ENCODE results near the gene PTPRN2.
"Not testable (repeated sequence)": the region's sequence is repeated elsewhere in the genome, so short reads cannot be mapped to it uniquely, and the experiment has no call there.

Gene PTPRN2

DNA sequence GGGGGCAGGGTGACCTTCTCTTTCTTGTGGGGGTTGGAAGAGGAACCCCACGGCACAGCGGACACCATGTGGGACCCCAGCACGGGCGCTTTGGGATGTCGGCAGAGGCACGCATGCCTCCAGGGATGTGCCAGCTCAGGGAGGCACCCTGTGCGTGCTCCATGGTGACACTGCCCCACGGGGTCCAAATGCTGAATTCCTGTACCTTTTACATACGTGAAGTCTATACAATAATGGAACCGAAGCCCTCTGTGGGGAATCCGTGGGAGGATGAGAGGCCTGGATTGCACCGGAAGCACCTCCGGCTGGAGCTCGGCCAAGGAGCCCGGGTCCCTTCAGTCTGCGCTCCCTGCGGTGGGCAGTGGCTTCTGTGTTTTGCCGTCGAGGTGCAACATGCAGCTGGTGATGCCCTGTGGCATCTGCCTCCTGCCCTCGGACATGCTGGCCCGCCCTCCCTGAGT lies 726.6 kb downstream of the PTPRN2 start:
- DNase-seq (ENCODE audit: insufficient read length, low spot score) (no peak), FAIRE-seq (no peak)

DNA sequence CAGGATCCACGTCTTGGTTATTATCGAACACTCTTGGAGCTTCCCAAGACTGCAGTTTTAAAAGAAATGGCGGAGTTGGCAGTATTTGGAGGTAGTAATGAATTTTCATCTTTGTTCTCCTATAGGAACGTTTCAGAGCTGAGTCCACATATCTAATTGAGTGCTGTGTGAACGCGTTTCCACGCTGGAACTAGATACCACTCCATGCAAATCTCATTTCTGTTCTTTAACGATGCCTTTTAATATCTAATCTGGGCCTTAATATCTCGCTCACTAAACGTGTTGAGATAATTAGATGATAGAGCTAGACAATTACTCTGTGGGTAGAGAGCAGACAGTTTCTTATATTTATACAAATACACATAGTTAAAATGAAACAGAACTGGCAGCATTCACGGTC lies 727.2 kb downstream of the PTPRN2 start:
- DNase-seq (ENCODE audit: insufficient read length, low spot score) (no peak), FAIRE-seq (no peak)

DNA sequence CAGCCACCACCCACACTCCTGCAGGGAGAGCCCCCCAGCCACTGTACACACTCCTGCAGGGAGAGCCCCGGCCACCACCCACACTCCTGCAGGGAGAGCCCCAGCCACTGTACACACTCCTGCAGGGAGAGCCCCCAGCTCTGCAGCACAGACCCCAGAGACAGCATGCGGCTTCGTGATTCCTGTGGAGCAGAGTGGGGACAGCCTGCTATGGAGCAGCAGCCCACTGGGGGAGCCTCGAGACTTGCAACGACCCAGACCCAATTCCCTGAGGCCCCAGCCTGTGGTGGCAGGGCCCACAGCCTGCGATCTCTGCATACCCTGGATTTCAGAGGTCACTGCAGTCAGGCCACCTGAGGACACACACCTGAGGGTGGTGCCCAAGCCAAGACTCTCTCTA lies 727.7 kb downstream of the PTPRN2 start:
- DNase-seq (ENCODE audit: insufficient read length, low spot score) (no peak), FAIRE-seq (no peak)

DNA sequence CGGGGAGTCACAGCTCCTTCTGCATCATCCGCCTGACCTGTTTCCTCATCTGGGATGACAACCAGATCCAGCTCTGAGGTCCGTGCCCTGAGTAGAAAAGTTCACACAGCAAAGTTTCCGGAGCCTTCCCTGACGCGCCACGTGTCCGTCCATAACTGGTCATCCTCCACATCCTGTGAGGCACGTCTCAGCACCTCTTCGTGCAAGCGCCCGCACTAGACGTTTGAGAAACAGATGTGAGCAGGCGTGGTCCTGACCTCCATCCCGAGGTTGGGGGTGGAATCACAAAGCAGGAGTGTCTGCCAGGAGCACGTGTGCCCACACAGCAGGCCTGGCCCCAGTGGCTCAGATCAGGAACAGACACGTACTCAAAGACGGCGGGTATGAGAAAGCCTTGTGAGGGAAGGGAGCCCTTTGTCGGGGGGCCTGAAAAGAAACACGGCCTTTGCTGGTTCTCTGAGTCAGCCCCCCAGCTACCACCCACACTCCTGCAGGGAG lies 730.0 kb downstream of the PTPRN2 start:
- DNase-seq (ENCODE audit: insufficient read length, low spot score) (no peak), FAIRE-seq (no peak)

DNA sequence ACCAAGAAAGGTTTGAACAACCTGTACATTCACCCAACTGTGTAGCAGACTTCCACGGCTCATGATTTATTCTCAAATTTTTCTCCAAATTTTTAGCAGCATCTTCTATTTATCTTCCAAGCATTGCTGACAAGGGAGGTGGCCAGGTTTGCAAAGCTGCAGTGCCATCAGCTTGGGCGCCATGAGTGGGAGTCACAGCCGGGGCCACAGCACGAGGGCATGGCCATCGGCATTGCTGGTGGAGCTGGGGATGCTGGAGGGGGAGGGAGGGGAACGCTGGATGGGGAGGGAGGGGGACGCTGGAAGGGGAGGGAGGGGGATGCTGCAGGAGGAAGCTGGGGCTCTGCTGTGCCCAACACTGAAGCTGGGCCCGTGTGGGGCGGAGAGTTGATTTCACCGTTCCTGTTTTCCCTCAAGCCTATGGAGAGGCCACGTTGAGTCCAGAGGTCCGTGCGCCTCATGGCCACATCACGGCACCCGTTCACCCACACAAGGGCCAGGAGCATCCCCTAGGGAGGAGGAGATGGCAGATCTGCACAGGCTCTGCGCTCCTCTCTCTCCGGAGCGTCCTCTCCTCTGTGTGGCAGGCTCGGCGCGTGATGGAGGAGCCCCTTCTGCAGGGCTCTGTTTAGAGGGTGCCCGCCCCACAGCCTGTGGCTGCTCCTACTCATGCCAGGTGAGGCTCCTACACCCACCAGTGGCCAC lies 730.6 kb downstream of the PTPRN2 start:
- FAIRE-seq = no peak
- no peak for DNase-seq (ENCODE audit: insufficient read length, low spot score)

DNA sequence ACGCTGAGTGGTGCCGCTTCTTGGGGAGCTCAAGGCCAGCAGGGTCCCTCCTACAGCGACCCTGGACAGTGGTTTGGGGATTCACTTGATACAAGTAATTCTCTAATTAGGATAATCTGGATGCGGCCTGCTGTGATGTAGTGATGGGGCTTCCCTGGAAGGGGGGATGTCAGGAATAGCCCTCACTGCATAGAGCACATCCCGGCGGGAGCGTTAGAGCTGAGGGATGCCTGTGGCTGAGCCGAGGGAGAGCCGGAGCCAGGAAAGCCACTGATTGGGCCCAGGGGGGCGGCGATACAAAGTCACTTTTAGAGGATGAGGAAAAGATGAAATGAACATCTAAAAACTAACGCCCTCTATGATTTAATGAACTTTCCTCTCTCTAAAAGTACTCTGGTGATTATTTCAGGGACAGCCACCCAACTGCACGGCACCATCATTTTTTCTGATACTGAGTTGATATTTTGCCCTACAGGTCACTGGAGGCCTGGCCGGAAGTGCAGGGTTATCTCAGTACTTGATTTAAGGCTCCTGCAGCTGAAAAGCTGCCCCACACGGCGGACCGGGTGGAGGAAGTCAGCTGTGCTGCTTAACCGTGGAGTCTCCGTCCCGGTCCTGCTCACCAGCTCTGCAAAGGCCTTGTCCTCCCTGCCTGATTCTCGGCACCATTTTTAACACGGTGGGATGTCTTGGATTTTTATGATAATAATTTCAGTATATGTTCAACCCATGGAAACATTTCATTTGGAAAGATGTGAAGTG lies 732.0 kb downstream of the PTPRN2 start:
- DNase-seq (ENCODE audit: insufficient read length, low spot score) (no peak), FAIRE-seq (no peak)

DNA sequence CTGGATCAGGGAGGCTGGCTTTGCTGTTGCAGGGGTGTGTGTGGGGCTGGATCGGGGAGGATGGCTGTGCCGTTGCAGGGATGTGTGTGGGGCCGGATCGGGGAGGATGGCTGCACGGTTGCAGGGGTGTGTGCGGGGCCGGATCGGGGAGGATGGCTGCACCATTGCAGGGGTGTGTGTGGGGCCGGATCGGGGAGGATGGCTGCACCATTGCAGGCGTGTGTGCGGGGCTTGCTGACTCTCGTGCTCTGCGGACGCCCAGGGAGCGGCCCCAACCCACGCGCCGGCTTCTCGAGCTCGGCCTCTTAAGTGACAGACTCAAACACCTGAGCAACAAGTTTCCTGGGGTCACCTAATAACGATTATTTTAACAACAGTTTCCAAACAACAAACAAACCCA lies 732.6 kb downstream of the PTPRN2 start:
- DNase-seq (ENCODE audit: insufficient read length, low spot score) = no peak
- FAIRE-seq = no peak

DNA sequence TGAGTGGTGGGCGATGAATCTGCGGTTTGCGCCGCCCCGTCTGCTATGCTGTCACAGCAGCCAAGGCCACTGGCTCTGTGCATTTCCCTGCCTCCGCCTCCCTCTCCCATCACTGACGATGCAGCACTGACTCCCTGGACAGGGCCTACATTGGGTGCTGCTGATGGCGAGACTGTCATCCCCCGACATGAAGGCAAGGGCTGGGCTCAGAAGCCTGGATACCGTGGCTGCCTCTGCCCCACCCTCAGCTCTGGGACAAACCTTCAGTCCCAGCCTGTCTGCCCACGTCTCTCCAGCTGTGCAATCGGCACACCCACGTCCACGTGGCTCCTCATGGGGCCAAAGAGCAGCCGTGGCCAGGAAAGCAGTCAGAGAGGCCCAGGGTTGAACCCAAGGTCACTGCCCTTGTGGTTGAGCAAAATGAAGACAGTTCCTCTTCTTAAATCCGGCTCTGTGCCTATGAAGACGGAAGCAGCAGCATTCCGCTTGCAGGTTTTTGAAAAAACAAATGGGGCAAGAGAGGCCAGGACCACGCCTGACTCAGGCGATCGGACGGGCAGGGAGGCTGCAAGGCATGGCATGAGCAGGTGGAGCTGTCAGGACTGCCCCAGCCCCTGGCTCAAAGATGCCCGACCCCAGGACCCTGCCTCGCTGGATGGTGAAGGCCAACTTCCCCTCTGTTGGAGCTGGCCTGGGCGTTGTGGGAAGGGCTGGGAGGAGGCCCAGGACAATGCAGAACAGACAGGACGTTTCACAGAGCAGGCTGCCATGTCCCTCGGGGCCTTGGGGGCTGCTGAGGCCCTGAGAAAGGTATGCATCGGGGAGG lies 733.3 kb downstream of the PTPRN2 start:
- no peak for FAIRE-seq
- DNase-seq (ENCODE audit: insufficient read length, low spot score) = no peak

DNA sequence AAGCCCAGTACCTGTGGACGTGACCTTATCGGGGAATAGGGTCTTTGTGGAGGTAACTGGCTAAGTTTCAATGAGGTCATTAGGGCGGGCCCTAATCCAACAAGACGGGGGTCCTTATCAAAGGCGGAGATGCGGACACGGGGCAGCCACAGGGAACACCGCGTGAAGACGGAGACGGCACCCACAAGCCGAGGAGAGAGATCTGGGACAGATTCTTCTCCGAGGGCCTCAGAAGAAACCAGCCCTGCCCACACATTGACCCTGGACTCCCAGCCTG lies 733.9 kb downstream of the PTPRN2 start:
- FAIRE-seq (no peak), DNase-seq (ENCODE audit: insufficient read length, low spot score) (no peak)

DNA sequence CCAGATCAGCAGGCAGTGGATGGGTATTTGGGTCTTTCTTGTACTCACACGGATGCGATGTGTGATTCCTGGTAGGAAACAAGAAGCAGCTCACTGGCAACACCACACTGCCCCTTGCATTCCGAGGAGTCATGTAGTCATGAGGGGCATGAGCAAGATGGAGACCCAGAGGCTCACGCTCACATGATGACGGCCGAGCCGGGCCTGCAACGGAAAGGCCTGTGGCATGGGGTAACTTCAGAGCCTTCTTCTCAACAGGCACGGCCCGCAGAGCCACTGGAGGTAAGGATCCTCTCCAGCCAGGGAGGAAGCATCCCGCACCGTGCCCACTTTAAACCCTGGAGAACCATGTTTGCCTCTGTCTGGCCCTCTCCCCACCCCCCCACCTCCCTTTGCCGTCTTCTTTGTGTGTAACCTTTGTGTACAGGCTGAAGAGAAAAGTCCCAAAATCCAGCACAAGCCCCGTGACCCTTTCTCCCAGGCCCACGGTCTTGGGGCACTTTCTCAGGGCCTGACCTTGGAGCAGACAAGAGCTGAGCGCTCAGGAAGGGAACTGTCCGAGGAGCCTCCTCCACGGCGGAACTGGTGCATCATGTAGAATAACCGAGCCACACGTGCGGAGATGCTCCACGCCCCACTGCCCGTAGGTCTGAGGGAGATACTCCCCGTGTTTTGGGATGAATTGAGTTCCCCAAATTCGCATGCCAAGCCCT lies 734.4 kb downstream of the PTPRN2 start:
- no peak for FAIRE-seq

DNA sequence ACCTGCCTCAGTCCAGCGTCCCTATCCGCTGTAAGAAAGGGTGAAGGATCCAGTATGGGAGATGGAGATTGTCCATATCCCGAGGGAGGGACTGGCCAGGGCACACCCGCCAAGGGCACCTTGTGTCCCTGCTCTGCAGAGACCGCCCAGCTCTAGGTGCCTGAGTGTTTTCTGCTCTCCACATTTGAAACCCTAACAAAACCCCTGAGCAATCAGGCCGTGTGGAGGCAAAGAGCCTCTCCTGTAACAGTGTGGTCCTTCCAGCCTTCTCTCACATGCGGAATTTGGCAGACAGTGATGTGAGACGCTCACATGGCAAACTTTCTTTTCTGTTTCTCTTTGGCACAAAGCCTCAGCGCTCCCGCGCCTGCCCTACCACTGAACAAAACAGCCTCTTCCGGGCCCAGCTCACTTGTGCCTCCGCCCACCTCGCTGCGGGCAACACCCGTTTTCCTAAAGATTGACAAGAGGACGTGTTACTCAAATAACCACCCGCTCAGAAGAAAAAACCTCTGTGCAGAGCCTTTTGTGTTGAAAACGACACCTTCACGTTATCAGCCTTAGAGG lies 736.0 kb downstream of the PTPRN2 start:
- no peak for DNase-seq (ENCODE audit: insufficient read length, low spot score)
- FAIRE-seq = no peak

More for the DNA sequence above, 734.4 kb downstream of the PTPRN2 start:
- DNase-seq (ENCODE audit: insufficient read length, low spot score) = no peak

DNA sequence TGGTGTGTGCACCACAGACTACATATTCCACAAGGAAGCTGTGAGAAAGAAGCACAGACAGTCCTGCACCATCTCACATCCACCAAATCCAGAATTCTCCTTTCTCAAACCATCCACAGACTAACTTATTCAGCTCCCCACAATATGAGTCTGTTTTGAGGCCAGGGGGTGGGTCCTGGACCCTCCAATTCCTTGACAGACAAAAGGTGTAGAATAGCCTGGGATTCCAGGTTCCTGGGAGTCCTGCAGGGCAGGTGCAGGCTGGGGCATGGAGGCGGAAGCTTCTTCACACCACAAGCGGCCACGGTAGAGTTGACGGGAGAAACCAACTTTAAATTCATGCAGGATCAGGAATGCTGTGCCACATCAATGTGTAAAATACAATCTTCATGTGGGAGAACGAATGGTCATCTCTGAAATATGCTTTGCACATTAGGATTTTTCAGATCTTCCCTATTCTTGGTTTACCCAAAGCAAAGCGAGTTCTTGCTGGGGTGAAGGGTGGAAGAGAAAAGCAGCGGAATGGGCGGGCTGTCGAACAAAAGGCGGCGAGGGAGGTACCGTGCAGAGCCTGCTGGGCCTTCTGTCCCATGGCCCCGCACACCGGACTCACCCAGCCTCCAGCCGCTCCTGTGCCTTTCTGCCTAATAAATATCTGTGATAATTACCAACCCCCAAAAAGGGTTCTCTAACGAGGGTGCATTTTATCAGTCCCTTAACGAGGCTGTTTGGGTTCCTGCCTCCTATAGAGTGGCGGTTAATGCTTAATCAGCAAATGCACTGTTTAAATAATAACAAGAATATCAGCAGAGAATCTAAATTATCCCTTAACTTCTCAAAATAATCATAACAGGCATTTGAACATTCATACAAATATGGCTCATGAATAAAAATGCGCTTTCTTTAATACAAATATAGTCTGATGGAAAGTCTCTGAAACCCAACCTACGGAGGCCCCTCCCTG lies 736.9 kb downstream of the PTPRN2 start:
- DNase-seq (ENCODE audit: insufficient read length, low spot score) (no peak), FAIRE-seq (no peak)

DNA sequence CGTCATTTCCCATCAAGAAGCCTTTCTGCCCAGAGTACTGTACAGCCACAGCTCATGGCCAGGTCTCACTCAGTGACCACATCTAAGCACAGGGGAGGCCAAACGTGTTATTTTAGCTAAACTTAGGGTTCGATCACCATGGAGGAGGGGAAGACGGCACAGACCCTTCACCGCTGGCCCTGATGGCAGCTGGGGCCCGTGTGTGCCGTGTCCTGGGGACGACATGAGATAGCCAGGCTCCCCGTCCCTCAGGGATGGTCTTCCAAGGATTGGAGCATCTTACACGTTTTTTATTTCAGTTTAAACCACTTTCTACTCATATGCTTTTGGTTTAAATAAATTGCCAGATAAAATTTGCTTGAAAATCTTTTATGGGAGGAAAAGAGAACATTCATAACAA lies 737.9 kb downstream of the PTPRN2 start:
- no peak for DNase-seq (ENCODE audit: insufficient read length, low spot score)
- no peak for FAIRE-seq

DNA sequence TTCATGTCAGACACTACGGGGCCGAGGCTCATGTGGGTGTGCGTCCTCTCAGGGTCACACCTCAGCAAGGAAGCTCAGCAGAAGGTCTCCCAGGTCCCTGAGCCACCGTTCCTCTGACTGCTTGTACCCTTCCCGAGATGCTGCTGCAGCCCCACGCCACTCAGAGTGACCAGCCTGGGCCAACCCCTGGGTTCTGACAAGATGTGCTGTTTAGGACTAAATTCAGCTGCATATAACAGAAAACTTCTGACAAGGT lies 738.4 kb downstream of the PTPRN2 start:
- no peak for FAIRE-seq
- DNase-seq (ENCODE audit: insufficient read length, low spot score) = no peak

DNA sequence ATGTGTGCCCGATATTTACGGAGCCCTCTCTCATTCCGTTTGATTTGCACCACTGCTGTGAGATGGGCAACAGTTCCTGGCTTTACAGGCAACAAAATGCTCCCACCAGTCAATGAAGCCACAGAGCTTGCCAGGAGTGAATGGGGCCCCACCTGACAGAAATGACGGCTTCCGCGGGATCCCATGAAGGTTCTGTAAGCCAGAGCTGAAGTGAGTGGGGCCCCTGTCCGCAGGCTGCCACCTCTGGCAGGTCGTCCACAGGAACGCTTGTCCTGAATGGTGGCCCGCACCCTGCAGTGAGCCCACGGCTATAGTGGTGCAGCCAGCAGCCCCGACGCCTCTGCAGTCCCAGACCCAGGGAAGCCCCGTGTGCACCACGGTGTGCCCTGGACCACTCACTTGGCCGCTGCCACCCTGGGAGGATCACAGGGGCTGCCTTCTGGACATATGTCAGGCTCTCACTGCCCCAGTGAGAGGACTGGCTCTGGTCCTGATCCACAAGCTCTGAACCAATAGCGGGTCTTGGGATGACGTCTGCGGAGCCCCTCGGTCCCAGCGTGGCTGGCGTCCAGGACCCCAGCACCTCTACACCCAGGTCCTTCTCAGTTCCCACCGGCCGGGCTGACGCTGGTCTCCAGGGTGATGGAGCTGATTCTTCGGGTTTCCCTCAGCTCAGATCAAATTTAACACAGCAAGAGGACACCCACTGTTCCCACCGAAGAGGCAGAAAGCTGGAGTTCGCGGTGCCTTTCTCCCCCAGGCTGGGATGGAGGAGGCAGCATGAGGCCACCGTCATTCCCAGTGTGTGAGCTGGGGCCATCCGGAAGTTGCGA lies 738.9 kb downstream of the PTPRN2 start:
- DNase-seq (ENCODE audit: insufficient read length, low spot score) (no peak), FAIRE-seq (no peak)

DNA sequence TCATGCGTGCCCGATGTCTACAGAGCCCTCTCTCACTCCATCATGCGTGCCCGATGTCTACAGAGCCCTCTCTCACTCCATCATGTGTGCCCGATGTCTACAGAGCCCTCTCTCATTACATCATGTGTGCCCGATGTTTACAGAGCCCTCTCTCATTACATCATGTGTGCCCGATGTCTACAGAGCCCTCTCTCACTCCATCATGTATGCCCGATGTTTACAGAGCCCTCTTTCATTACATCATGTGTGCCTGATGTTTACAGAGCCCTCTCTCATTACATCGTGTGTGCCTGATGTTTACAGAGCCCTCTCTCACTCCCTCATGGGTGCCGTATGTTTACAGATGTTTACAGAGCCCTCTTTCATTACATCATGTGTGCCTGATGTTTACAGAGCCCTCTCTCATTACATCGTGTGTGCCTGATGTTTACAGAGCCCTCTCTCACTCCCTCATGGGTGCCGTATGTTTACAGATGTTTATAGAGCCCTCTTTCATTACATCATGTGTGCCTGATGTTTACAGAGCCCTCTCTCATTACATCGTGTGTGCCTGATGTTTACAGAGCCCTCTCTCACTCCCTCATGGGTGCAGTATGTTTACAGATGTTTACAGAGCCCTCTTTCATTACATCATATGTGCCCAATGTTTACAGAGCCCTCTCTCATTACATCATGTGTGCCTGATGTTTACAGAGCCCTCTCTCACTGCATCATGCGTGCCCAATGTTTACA lies 739.7 kb downstream of the PTPRN2 start:
- FAIRE-seq; DNase-seq (ENCODE audit: insufficient read length, low spot score): not testable (repeated sequence)

DNA sequence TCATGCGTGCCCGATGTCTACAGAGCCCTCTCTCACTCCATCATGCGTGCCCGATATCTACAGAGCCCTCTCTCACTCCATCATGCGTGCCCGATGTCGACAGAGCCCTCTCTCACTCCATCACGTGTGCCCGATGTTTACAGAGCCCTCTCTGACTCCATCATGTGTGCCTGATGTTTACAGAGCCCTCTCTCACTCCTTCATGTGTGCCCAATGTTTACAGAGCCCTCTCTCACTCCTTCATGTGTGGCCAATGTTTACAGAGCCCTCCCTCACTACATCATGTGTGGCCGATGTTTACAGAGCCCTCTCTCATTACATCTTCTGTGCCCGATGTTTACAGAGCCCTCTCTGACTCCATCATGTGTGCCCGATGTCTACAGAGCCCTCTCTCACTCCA lies 740.9 kb downstream of the PTPRN2 start:
- DNase-seq (ENCODE audit: insufficient read length, low spot score); FAIRE-seq: not testable (repeated sequence)

DNA sequence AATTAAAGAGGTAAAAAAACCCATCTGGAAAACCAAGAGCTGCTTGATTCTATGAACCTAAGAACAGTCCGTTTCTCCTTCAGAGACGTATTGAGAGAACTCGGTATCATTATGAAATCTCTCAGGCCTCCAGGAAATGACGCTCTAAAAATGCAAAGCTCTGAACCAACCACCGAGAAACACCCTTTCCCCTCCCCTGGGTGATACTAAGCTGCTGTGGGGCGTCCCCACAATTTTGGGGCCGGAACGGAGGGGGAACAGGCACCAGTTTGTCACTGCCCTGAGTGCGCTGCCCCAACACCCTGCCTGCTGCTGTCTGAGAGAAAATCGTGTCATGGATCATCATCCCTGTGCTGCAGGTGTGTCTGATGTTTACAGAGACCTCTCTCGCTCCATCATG lies 741.4 kb downstream of the PTPRN2 start:
- FAIRE-seq (no peak), DNase-seq (ENCODE audit: insufficient read length, low spot score) (no peak)
